OCI-LY1 (cell line): ENCODE results near the gene RUNX1.

Experiments used
- H2AFZ ChIP-seq: fragments of 200-600 bp; sonication (generic), shearing (Covaris generic); 2 replicates; pipeline ENCODE4 v1.6.0; 2014; ENCODE audit warnings: antibody characterized with exemption, mild to moderate bottlenecking, low read length
- H3F3A ChIP-seq: fragments of 200-600 bp; sonication (generic), shearing (Covaris generic); 2 replicates; pipeline ENCODE4 v1.6.0; 2014; ENCODE audit warnings: mild to moderate bottlenecking, antibody characterized with exemption, low read length, moderate library complexity; ENCODE audit not compliant: insufficient read depth
- H3K27ac ChIP-seq: fragments of 200-600 bp; sonication (generic); 2 replicates; pipeline ENCODE4 v1.5.1; 2014; ENCODE audit warnings: low read length, mixed run types, mild to moderate bottlenecking, low read depth; ENCODE audit not compliant: poor library complexity, severe bottlenecking
- H3K27me3 ChIP-seq: fragments of 200-600 bp; sonication (generic); 2 replicates; pipeline ENCODE4 v1.6.0; 2014; ENCODE audit warnings: antibody characterized with exemption, mild to moderate bottlenecking, low read length, moderate library complexity; ENCODE audit not compliant: insufficient read depth
- H3K36me3 ChIP-seq: fragments of 200-600 bp; sonication (generic); 2 replicates; pipeline ENCODE4 v1.6.1; 2014; ENCODE audit warnings: mild to moderate bottlenecking, antibody characterized with exemption, low read length, moderate library complexity, mixed read lengths; ENCODE audit not compliant: insufficient read depth
- H3K4me1 ChIP-seq: fragments of 200-600 bp; sonication (generic); 2 replicates; pipeline ENCODE4 v1.5.1; 2014; ENCODE audit warnings: mild to moderate bottlenecking, low read length, moderate library complexity; ENCODE audit not compliant: insufficient read depth, severe bottlenecking
- H3K4me2 ChIP-seq: fragments of 200-600 bp; sonication (generic), shearing (Covaris generic); 2 replicates; pipeline ENCODE4 v1.6.1; 2014; ENCODE audit warnings: low read length
- H3K4me3 ChIP-seq: fragments of 200-600 bp; sonication (generic); 2 replicates; pipeline ENCODE4 v1.5.1; 2014; ENCODE audit warnings: low read length, low read depth, mild to moderate bottlenecking, mixed read lengths; ENCODE audit not compliant: poor library complexity, severe bottlenecking
- H3K79me2 ChIP-seq: fragments of 200-600 bp; shearing (Covaris generic); 2 replicates; pipeline ENCODE4 v1.6.1; 2016; ENCODE audit warnings: mixed run types, low read length, mixed read lengths; ENCODE audit not compliant: insufficient read depth
- H3K9ac ChIP-seq: fragments of 200-600 bp; sonication (generic), shearing (Covaris generic); 2 replicates; pipeline ENCODE4 v1.6.1; 2014; ENCODE audit warnings: mild to moderate bottlenecking, low read length, mixed read lengths
- H3K9me2 ChIP-seq: fragments of 200-600 bp; sonication (generic), shearing (Covaris generic); 2 replicates; pipeline ENCODE4 v1.6.1; 2014; ENCODE audit warnings: low read depth, mild to moderate bottlenecking, low read length, mixed read lengths
- H3K9me3 ChIP-seq: fragments of 200-600 bp; shearing (Covaris generic); 2 replicates; pipeline ENCODE4 v1.6.1; 2014; ENCODE audit warnings: low read length, mixed read lengths
- H4K20me1 ChIP-seq: fragments of 200-600 bp; sonication (generic), shearing (Covaris generic); 2 replicates; pipeline ENCODE4 v1.6.0; 2016; ENCODE audit warnings: mild to moderate bottlenecking, low read length; ENCODE audit not compliant: insufficient read depth
- EZH2 ChIP-seq: fragments of 200-600 bp; sonication (generic), shearing (Covaris generic); IDR thresholded peaks from 2 replicates; pipeline ENCODE4 v1.8.0; 2017; ENCODE audit warnings: borderline replicate concordance, mixed run types, mild to moderate bottlenecking, antibody characterized with exemption, low read length, moderate library complexity, mixed read lengths
- TF ChIP-seq, protein P1 (sequence below): fragments of 200-600 bp; sonication (generic), shearing (Covaris generic); IDR thresholded peaks from 2 replicates; pipeline ENCODE4 v1.5.1; 2017; ENCODE audit warnings: mild to moderate bottlenecking, antibody characterized with exemption, low read length, moderate library complexity, mixed read lengths

The RUNX1 gene

DNA sequence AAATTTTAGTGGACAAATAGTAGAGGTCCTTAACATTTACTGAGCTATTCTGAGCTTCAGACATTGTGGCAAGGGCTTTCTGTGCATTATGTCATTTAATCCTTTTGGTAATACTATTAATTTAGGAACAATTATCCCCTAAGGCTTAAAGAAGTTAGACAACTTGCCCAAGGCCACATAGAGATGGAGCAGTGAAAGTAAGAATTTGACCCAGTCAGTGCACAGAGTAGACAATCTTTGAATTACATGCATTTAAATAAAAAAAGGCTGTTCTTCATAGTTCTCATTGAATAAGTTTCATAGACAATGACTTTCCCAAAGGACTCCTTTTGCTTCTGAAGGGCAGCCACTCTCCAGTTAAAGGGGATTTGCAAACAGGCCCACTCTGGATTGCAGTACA lies 142.7 kb downstream of the RUNX1 start:
- peaks cover 11% of the 10 kb centered on the region for H3K79me2 ChIP-seq
- peaks cover 17% of the 10 kb centered on the region for H3K4me1 ChIP-seq

DNA sequence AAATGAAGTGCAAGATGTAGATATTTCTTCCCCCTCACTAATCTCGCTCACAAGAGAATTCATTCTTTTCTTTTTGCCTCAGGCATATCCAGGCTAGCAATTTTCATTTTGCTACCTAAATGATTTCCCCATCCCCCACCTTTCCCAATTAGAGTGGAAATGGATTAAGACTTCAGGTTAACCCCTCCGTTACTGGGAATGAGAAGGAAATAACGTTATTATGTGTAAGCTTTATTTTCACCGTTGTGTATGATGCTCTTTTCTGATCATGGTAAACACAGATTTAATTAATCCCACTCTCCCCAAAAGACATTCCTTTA lies 143.9 kb downstream of the RUNX1 start:
- no peaks in the 10 kb centered on the region for H3K27me3 ChIP-seq
- H3K9ac ChIP-seq: no peak overlapping the region
- H2AFZ ChIP-seq: no peak overlapping the region
- no peaks in the 10 kb centered on the region for H3K9me3 ChIP-seq
- peaks cover 11% of the 10 kb centered on the region for H3K79me2 ChIP-seq
- H3K4me3 ChIP-seq: no peak overlapping the region
- no peaks in the 10 kb centered on the region for H3K36me3 ChIP-seq
- TF ChIP-seq EZH2: no peak
- TF ChIP-seq, protein P1, sequence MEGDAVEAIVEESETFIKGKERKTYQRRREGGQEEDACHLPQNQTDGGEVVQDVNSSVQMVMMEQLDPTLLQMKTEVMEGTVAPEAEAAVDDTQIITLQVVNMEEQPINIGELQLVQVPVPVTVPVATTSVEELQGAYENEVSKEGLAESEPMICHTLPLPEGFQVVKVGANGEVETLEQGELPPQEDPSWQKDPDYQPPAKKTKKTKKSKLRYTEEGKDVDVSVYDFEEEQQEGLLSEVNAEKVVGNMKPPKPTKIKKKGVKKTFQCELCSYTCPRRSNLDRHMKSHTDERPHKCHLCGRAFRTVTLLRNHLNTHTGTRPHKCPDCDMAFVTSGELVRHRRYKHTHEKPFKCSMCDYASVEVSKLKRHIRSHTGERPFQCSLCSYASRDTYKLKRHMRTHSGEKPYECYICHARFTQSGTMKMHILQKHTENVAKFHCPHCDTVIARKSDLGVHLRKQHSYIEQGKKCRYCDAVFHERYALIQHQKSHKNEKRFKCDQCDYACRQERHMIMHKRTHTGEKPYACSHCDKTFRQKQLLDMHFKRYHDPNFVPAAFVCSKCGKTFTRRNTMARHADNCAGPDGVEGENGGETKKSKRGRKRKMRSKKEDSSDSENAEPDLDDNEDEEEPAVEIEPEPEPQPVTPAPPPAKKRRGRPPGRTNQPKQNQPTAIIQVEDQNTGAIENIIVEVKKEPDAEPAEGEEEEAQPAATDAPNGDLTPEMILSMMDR: no peak
- no peaks in the 10 kb centered on the region for H4K20me1 ChIP-seq
- H3K4me1 ChIP-seq: peaks cover 5% of the 10 kb centered on the region
- H3K9me2 ChIP-seq: no peaks in the 10 kb centered on the region
- H3F3A ChIP-seq: no peaks in the 10 kb centered on the region; the same call in 1 of the 2 replicates
- H3K4me2 ChIP-seq: no peak overlapping the region
- H3K27ac ChIP-seq: no peak overlapping the region

More for the DNA sequence above, 142.7 kb downstream of the RUNX1 start:
- H3K36me3 ChIP-seq: no peaks in the 10 kb centered on the region
- H3K4me3 ChIP-seq: no peak overlapping the region
- no peak overlapping the region for H3K9ac ChIP-seq
- no peaks in the 10 kb centered on the region for H4K20me1 ChIP-seq
- no peaks in the 10 kb centered on the region for H3K9me3 ChIP-seq
- no peaks in the 10 kb centered on the region for H3K27me3 ChIP-seq
- TF ChIP-seq, protein P1: no peak
- H2AFZ ChIP-seq: no peak overlapping the region
- H3F3A ChIP-seq: no peaks in the 10 kb centered on the region; the same call in 1 of the 2 replicates
- no peak overlapping the region for H3K4me2 ChIP-seq
- no peak overlapping the region for H3K27ac ChIP-seq
- no peaks in the 10 kb centered on the region for H3K9me2 ChIP-seq

DNA sequence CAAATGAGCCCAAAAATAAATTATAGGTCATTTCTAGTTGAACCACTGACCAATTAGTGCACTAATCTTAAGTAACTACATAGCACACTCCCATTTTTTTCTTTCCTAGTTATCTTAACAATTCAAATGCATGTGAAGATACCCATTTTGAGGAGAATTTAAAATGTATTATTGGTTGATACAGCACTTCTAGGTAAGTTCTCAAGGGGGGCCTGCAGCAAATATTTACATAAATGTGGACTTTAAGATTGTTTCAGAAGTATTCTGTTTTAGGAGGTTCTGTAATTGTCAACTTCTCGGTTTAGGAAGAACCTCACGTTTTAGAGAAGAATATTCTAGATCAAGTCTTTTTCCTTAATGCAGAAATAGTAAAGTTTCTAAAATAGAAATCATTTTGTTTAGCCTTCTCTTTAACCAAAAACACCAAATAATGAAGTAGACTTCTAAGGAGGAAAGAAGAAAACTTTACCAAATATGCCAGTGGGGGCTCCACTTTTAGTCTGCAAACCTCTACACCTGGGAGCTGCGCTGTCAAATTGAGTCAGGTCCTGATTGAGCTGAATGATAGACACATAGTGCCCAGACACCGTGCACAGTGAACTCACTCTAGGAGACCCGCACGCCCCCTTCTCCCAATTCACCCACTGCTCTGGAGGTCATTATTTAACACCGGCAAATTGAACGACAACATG lies 144.4 kb downstream of the RUNX1 start:
- Histone ChIP-seq H3K4me2 (no peak overlapping the region), H3K9me2 (no peaks in the 10 kb centered on the region), H3K4me3 (no peak overlapping the region), H3K9me3 (no peaks in the 10 kb centered on the region), H2AFZ (no peak overlapping the region), H3K27me3 (no peaks in the 10 kb centered on the region), H3K79me2 (peaks cover 11% of the 10 kb centered on the region), H4K20me1 (no peaks in the 10 kb centered on the region), H3K36me3 (no peaks in the 10 kb centered on the region), H3K27ac (no peak overlapping the region), H3F3A (no peaks in the 10 kb centered on the region; the same call in 1 of the 2 replicates), H3K4me1 (peaks cover under 1% of the 10 kb centered on the region), H3K9ac (no peak overlapping the region)
- TF ChIP-seq EZH2: no peak
- TF ChIP-seq, protein P1: no peak
